Upper lobe of left lung (tissue), 4 donors: ENCODE measurements around the gene GTF3A.

ENCODE experiments used
- EP300 ChIP-seq, 4 donors: sonication (generic); formaldehyde crosslinking; IDR thresholded peaks; one replicate each; pipeline ENCODE4 v1.5.1; 2017; ENCODE audit warnings: antibody characterized with exemption in 4 of 4, control low read depth in 2 of 4
- POLR2A ChIP-seq, 4 donors: fragments of 450-650 bp; IDR thresholded peaks; one replicate each; pipeline ENCODE4 v1.5.1; 2016 to 2017; ENCODE audit warnings: antibody characterized with exemption in 4 of 4, mild to moderate bottlenecking in 2 of 4
- POLR2AphosphoS5 ChIP-seq, 2 donors: sonication (generic); formaldehyde crosslinking; IDR thresholded peaks; one replicate each; pipeline ENCODE4 v1.5.1; 2017; ENCODE audit warnings: antibody characterized with exemption in 2 of 2
- TF ChIP-seq, protein P1 (sequence below), 6 experiments: fragments of 450-650 bp in 4 of 6; fragments of 200-600 bp in 2 of 6; sonication (generic) in 2 of 6; IDR thresholded peaks; one replicate each; pipeline ENCODE4 v1.5.1; 2016 to 2019; ENCODE audit warnings: antibody characterized with exemption in 6 of 6

DNA sequence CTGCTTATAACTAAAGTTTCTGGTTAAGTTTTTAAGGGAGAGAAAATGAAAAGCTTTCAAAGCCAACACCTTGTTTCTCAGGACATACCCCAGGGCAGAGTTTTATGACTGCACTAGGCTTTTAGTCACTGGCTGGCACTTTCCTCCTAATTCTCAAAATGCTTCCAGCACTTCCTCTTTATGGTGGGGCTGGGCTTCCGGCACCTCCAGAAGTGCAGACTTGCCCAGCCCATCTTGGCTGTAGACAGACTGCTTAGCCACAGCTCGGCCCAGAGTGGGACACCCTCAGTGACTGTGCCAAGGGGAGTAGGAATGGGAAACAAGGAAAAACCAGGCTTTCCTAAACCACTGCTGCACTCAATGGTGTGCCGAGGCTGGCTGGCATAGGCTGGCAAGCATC lies 23.2 kb upstream of the GTF3A start:
- TF ChIP-seq, protein P1, sequence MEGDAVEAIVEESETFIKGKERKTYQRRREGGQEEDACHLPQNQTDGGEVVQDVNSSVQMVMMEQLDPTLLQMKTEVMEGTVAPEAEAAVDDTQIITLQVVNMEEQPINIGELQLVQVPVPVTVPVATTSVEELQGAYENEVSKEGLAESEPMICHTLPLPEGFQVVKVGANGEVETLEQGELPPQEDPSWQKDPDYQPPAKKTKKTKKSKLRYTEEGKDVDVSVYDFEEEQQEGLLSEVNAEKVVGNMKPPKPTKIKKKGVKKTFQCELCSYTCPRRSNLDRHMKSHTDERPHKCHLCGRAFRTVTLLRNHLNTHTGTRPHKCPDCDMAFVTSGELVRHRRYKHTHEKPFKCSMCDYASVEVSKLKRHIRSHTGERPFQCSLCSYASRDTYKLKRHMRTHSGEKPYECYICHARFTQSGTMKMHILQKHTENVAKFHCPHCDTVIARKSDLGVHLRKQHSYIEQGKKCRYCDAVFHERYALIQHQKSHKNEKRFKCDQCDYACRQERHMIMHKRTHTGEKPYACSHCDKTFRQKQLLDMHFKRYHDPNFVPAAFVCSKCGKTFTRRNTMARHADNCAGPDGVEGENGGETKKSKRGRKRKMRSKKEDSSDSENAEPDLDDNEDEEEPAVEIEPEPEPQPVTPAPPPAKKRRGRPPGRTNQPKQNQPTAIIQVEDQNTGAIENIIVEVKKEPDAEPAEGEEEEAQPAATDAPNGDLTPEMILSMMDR (IDR thresholded peaks at IDR 0.05) = no peak
- TF ChIP-seq EP300 (IDR thresholded peaks at IDR 0.05) (no peak), POLR2AphosphoS5 (IDR thresholded peaks at IDR 0.05) (no peak), POLR2A (IDR thresholded peaks at IDR 0.05) (no peak)
